Aorta (tissue), 5 donors: ENCODE data around the gene PAM. TPM values are rescaled to one million over a fixed set of nuclear protein-coding genes. Genes with fewer than 3 reads are reported as not detected.

Experiments used
- ATAC-seq: fragments of 200-7000 bp; cut with Tn5 transposase; one replicate; pipeline ENCODE4 v1.9.1; 2022; ENCODE audit warnings: moderate library complexity; ENCODE audit not compliant: low FRiP score
- DNase-seq, 2 donors: peaks; one replicate each; pipeline ENCODE4 v3.0.0-alpha.2; 2020
- H3K27ac ChIP-seq, 2 donors: one replicate each; pipeline ENCODE4 v1.5.1; 2013; ENCODE audit warnings: low read length in 2 of 2, mild to moderate bottlenecking in 2 of 2, moderate library complexity in 2 of 2, control low read depth in 1 of 2, inconsistent platforms in 1 of 2, low read depth in 1 of 2
- H3K27me3 ChIP-seq, 2 donors: one replicate each; pipeline ENCODE4 v1.6.1; 2013; ENCODE audit warnings: control low read depth in 1 of 2, low read length in 1 of 2, mild to moderate bottlenecking in 1 of 2, moderate library complexity in 1 of 2; ENCODE audit not compliant: insufficient read depth in 2 of 2, control insufficient read depth in 1 of 2
- H3K36me3 ChIP-seq, 2 donors: one replicate each; pipeline ENCODE4 v1.6.1; 2013; ENCODE audit warnings: control low read depth in 1 of 2, low read length in 1 of 2, mild to moderate bottlenecking in 1 of 2; ENCODE audit not compliant: insufficient read depth in 2 of 2, control insufficient read depth in 1 of 2
- H3K4me1 ChIP-seq, 2 donors: one replicate each; pipeline ENCODE4 v1.6.1; 2013; ENCODE audit warnings: low read length in 2 of 2, control low read depth in 1 of 2, mild to moderate bottlenecking in 1 of 2, moderate library complexity in 1 of 2; ENCODE audit not compliant: insufficient read depth in 2 of 2, control insufficient read depth in 1 of 2
- H3K4me3 ChIP-seq, 2 donors: one replicate each; pipeline ENCODE4 v1.5.1; 2013; ENCODE audit warnings: low read length in 2 of 2, control low read depth in 1 of 2, mild to moderate bottlenecking in 1 of 2
- H3K9me3 ChIP-seq: one replicate; pipeline ENCODE4 v1.6.1; 2013; ENCODE audit warnings: mild to moderate bottlenecking, low read length; ENCODE audit not compliant: control insufficient read depth
- WGBS, 2 donors: extraction: QIAGEN DNeasy Blood & Tissue Kit; methylation state at CpG; one replicate each; pipeline ENCODE4 v1.1.7; 2013; 5-methylcytosine and 5-hydroxymethylcytosine counted together
- intact Hi-C, 2 donors: fragments of 100-400 bp; cut with DNase I; formaldehyde crosslinking; loops; one replicate each; pipeline versions ENCODE4 v1.14.2 to v1.15.0; 2022
- polyA plus RNA-seq, 2 donors: library from polyadenylated mRNA; stranded (reverse); fragments of 200-250 nt; gene quantifications; one replicate each; pipeline ENCODE4 v1.2.3, GENCODE V29; 2013
- total RNA-seq, 2 donors: library from RNA; stranded (reverse); fragmentation: NEBNext Ultra II Directional; extraction: Animal tissue kit (Norgen Biotek cat#: 25700); gene quantifications; one replicate each; pipeline ENCODE4 v1.2.1, GENCODE V29; 2021
- donor health status: healthy with polysubstance abuse.
- donor health status: Bipolar disorder and iron deficiency.
- donor health status: DM: no; HTN: no; CAD: no.
- donor health status: DM: no; HTN: no; CAD: no.
- donor health status: DM: yes; HTN: yes; CAD: no.

PAM gene
- total and polyA plus RNA-seq, 4 donors: 382 to 787 (median 620) TPM

GRCh38 chr5:103021314-103021713, 266.2 kb downstream of the PAM start:
- H3K9me3 ChIP-seq: no peaks in the 10 kb centered on the region
- intact Hi-C loops: no loop called here
- H3K36me3 ChIP-seq: peaks cover 0 to 6% of the 10 kb centered on the region in 2 donors
- no peaks in the 10 kb centered on the region for H3K27me3 ChIP-seq
- DNase-seq (no peak), ATAC-seq (no peak)
- H3K27ac ChIP-seq: no peak overlapping the region
- H3K4me1 ChIP-seq: peaks cover 2 to 3% of the 10 kb centered on the region in 2 donors
- H3K4me3 ChIP-seq: no peak overlapping the region
- WGBS, 2 donors: 93 to 95% methylated on average over 2 of the region's 2 CpGs

DNA sequence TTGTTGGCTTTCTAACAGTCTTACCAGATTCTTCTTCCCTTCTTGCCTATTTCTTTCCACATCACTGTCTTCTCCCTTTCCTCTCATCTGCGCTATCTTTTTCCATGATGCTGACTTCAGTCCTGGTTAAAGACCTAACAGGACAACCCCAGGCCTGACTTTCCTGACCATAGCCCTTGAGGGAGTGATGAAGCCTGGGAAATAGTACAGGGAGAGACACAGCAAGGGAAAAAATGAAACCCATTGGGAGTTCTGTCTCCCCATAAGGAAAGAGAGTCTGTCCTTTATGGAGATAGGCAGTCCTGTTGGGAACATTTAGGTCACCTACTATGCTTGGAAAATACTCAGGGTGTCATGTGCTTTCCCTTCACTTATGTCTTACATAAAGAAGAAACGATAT, 272.2 kb downstream of the PAM start:
- ATAC-seq (no peak), DNase-seq (no peak)
- H3K36me3 ChIP-seq: peaks cover under 1 to 8% of the 10 kb centered on the region in 2 donors
- H3K4me1 ChIP-seq: peaks cover 0 to 3% of the 10 kb centered on the region in 2 donors
- 50 to 96% methylated on average over 2 of the region's 2 CpGs for WGBS, 2 donors
- no peak overlapping the region for H3K27ac ChIP-seq
- intact Hi-C loops: no loop called here
- no peak overlapping the region for H3K4me3 ChIP-seq
- no peaks in the 10 kb centered on the region for H3K9me3 ChIP-seq
- no peaks in the 10 kb centered on the region for H3K27me3 ChIP-seq

DNA sequence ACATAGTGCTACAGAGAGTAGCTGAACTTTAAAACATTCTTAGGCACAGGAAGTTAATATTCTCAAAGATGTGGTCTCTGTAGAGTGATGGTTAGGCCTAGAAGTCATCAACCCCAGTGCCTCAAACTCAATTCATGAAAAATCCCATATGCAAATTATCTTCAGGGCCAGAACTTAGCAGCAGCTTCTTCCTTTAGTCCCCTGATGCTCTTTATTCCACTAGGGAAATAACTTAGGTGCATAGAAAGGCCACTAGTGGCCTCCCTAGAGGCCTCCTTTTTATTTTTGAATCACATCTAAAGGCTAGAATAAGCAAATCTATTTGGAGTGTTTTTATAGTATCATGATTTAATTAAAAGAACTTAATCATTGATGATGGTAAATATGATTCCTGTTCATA, 276.5 kb downstream of the PAM start:
- Histone ChIP-seq H3K4me1 (no peaks in the 10 kb centered on the region), H3K36me3 (peaks cover 6 to 7% of the 10 kb centered on the region in 2 donors), H3K4me3 (no peak overlapping the region), H3K27ac (no peak overlapping the region), H3K9me3 (no peaks in the 10 kb centered on the region), H3K27me3 (no peaks in the 10 kb centered on the region)
- ATAC-seq (no peak), DNase-seq (no peak)
- intact Hi-C loops: loop anchor here (10.0 kb wide), 2 partner anchors 167 to 247 kb away; no protein-coding TSS in a partner anchor

DNA sequence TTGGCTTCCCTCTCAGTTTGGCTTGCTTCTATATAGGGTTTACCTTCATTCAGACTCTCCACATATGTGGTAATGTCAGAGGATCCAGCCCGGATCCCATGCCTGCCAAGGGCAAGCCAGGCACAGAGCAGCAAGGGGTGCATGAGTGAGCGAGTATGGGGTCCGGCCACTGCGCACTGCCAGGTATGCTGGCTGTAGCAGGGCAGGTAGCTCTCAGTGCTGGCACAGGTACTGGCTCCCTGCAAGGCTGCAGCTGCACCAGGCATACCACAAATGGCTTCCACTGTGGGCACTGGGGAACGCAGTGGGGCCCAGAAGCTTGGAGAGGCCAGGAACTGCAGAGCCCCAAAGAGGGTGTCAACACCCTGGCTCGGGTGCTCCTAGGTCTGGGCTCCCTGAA, 278.6 kb downstream of the PAM start:
- H3K4me1 ChIP-seq: no peaks in the 10 kb centered on the region
- intact Hi-C loops: loop anchor here (10.0 kb wide), 2 partner anchors 169 to 249 kb away; no protein-coding TSS in a partner anchor
- WGBS, 2 donors: 83 to 97% methylated on average over 6 of the region's 6 CpGs
- DNase-seq: no peak
- peaks cover 6 to 7% of the 10 kb centered on the region in 2 donors for H3K36me3 ChIP-seq
- H3K4me3 ChIP-seq: no peak overlapping the region
- H3K27me3 ChIP-seq: no peaks in the 10 kb centered on the region
- H3K27ac ChIP-seq: no peak overlapping the region
- H3K9me3 ChIP-seq: no peaks in the 10 kb centered on the region
- no peak for ATAC-seq

- H3K4me1 ChIP-seq: no peaks in the 10 kb centered on the region
- no peak for ATAC-seq
- no peak overlapping the region for H3K4me3 ChIP-seq
- H3K27ac ChIP-seq: no peak overlapping the region
- DNase-seq: no peak
- H3K36me3 ChIP-seq: peaks cover 6 to 7% of the 10 kb centered on the region in 2 donors
- WGBS, 2 donors: 89 to 91% methylated on average over 8 of the region's 8 CpGs
- H3K9me3 ChIP-seq: no peaks in the 10 kb centered on the region
- no peaks in the 10 kb centered on the region for H3K27me3 ChIP-seq
- intact Hi-C loops: loop anchor here (10.0 kb wide), 2 partner anchors 170 to 250 kb away; no protein-coding TSS in a partner anchor
Observed at GRCh38 chr5:103034662-103035392, 279.7 kb downstream of the PAM start.

DNA sequence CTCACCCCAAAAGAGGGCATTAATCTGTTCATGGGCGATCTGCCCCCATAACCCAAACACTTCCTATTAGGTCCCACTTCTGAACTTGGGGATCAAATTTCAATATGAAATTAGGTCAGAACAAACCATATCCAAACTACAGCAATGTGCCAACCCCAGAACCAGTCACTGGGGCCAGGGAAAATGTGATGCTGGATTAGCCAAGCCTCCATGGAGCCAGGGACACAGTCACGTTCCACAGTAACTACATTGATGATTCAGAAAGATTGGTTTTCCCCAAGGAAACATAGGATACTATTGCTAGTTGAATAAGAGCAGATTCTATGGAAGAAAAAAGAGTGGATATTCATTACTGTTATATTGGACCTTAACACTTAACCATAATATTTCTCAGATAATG, 280.6 kb downstream of the PAM start:
- 0 to 40% methylated on average over 2 of the region's 2 CpGs for WGBS, 2 donors
- DNase-seq: no peak
- H3K4me3 ChIP-seq: no peak overlapping the region
- H3K27ac ChIP-seq: no peak overlapping the region
- H3K27me3 ChIP-seq: no peaks in the 10 kb centered on the region
- ATAC-seq: no peak
- H3K9me3 ChIP-seq: no peaks in the 10 kb centered on the region
- intact Hi-C loops: loop anchor here (10.0 kb wide), 2 partner anchors 171 to 251 kb away; no protein-coding TSS in a partner anchor
- peaks cover 4 to 6% of the 10 kb centered on the region in 2 donors for H3K36me3 ChIP-seq
- no peaks in the 10 kb centered on the region for H3K4me1 ChIP-seq

DNA sequence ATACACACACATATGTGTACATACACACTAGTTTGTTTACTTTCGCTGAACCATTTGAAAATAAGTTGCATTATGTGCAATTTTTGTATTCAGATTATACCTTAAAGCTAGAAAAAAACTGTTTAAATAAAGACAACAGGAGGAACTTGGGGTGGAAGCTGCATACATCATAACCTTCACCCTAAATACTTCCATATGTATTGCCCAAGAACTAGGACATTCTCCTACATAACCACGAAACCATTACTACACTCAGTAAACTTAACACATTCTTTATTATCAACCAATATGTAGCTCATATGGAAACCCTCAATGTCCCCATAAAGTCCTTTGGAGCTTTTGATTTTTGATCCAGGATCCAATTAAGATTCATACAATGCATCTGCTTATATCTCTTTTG, 281.5 kb downstream of the PAM start:
- intact Hi-C loops: loop anchor here (10.0 kb wide), 2 partner anchors 172 to 252 kb away; no protein-coding TSS in a partner anchor
- Histone ChIP-seq H3K9me3 (no peaks in the 10 kb centered on the region), H3K27ac (no peak overlapping the region), H3K4me3 (no peak overlapping the region), H3K36me3 (peaks cover 4 to 6% of the 10 kb centered on the region in 2 donors), H3K27me3 (no peaks in the 10 kb centered on the region), H3K4me1 (no peaks in the 10 kb centered on the region)
- ATAC-seq (no peak), DNase-seq (no peak)
- WGBS, 2 donors: 95 to 96% methylated on average over 2 of the region's 2 CpGs

GRCh38 chr5:103037673-103038455, 282.8 kb downstream of the PAM start:
- Histone ChIP-seq H3K4me3 (no peak overlapping the region), H3K4me1 (no peaks in the 10 kb centered on the region), H3K9me3 (no peaks in the 10 kb centered on the region), H3K27ac (no peak overlapping the region), H3K36me3 (no peaks in the 10 kb centered on the region), H3K27me3 (no peaks in the 10 kb centered on the region)
- intact Hi-C loops: loop anchor here (10.0 kb wide), 2 partner anchors 173 to 253 kb away; no protein-coding TSS in a partner anchor
- ATAC-seq (no peak), DNase-seq (no peak)
- 60 to 75% methylated on average over 4 of the region's 4 CpGs for WGBS, 2 donors
